Measurements from ENCODE around the gene EEF1B2.
"Not testable (repeated sequence)": the region's sequence is repeated elsewhere in the genome, so short reads cannot be mapped to it uniquely, and the experiment has no call there.

Gene EEF1B2

DNA sequence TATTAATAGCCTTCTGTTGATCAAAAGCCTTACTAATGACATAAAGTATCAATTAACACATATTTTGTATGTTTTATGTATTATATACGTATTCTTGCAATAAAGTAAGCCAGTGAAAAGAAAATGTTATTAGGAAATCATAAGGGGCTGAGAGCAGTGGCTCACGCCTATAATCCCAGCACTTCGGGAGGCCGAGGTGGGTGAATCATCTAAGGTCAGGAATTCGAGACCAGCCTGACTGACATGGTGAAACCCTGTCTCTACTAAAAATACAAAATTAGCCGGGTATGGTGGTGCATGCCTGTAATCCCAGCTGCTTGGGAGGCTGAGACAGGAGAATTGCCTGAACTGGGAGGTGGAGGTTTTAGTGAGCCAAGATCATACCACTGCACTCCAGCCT lies 21.8 kb downstream of the EEF1B2 start:
- H3K36me3 Mint-ChIP-seq; DNase-seq (ENCODE audit: low spot score in 2 of 2); H3K4me3 Mint-ChIP-seq; H3K27ac Mint-ChIP-seq; H3K27me3 Mint-ChIP-seq; H3K4me1 Mint-ChIP-seq; H3K9me3 Mint-ChIP-seq; ATAC-seq (ENCODE audit: low read depth): not testable (repeated sequence)

DNA sequence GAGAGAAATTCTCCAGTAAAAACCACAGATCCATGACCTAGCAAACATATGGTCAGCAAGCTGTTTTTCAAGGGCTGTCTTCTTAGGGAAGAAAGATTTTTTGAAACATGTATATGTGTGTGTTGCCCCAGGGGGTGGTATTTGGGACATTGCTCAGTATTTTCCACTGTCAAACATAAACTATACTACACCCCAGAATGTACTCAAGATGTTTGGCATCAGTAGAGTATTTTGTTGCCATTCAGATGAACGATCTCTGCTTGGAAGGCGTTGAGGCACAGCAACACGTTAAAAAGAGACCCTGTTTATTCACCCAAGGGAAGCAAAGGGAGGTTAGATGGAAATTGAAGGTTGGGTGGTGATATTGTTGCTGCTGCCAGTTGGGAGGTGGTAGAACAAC lies 30.0 kb downstream of the EEF1B2 start:
- DNase-seq (ENCODE audit: low spot score in 2 of 2) (no peak), ATAC-seq (ENCODE audit: low read depth) (no peak)
- H3K27ac Mint-ChIP-seq: no peak overlapping the region
- no peaks in the 10 kb centered on the region for H3K36me3 Mint-ChIP-seq
- peaks cover 6% of the 10 kb centered on the region for H3K27me3 Mint-ChIP-seq
- no peak overlapping the region for H3K4me3 Mint-ChIP-seq
- H3K9me3 Mint-ChIP-seq: no peaks in the 10 kb centered on the region
- peaks cover 2% of the 10 kb centered on the region for H3K4me1 Mint-ChIP-seq

DNA sequence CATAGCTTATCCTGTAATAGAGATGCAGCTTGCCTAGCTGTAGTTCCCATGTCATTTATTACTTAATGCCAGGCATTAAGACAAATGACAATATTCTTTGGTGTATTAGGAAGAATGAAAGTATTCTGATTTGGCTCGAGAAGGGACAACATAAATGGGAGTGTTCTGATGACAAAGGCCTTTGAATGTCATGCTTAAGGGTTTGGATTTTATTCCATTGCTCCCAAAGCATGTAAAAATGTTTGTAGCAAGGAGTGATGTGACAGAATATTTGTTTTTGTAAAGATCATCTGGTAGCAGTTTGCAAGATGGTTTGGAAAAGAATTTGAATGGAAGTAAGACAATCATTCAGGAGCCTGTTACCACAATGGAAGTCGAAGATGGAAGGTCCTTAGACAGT lies 30.4 kb downstream of the EEF1B2 start:
- no peaks in the 10 kb centered on the region for H3K9me3 Mint-ChIP-seq
- ATAC-seq (ENCODE audit: low read depth) (no peak), DNase-seq (ENCODE audit: low spot score in 2 of 2) (no peak)
- no peak overlapping the region for H3K27ac Mint-ChIP-seq
- H3K4me3 Mint-ChIP-seq: no peak overlapping the region
- no peaks in the 10 kb centered on the region for H3K36me3 Mint-ChIP-seq
- peaks cover 8% of the 10 kb centered on the region for H3K27me3 Mint-ChIP-seq
- H3K4me1 Mint-ChIP-seq: peaks cover 2% of the 10 kb centered on the region

DNA sequence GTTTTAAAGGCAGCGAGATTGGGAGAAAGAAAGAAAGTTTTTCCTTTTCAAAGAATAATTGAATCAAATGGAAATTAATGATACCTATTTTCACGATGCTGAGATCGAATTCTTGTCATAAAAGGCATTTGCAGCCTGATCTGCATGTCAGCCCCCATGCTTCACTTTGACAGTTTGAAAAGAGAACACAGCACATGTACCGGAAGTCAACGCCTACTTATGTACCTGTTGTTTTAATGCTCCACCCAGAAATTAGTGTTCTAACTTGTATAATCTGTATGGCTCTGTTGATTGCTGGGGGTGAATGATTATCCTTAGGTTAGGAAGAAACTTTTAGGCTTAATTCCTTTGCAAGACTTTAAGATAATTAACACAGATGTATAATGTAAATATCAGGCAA lies 31.0 kb downstream of the EEF1B2 start:
- H3K36me3 Mint-ChIP-seq: no peaks in the 10 kb centered on the region
- peaks cover 2% of the 10 kb centered on the region for H3K4me1 Mint-ChIP-seq
- H3K27me3 Mint-ChIP-seq: peaks cover 8% of the 10 kb centered on the region
- DNase-seq (ENCODE audit: low spot score in 2 of 2) (no peak), ATAC-seq (ENCODE audit: low read depth) (no peak)
- no peak overlapping the region for H3K4me3 Mint-ChIP-seq
- H3K27ac Mint-ChIP-seq: no peak overlapping the region
- no peaks in the 10 kb centered on the region for H3K9me3 Mint-ChIP-seq

DNA sequence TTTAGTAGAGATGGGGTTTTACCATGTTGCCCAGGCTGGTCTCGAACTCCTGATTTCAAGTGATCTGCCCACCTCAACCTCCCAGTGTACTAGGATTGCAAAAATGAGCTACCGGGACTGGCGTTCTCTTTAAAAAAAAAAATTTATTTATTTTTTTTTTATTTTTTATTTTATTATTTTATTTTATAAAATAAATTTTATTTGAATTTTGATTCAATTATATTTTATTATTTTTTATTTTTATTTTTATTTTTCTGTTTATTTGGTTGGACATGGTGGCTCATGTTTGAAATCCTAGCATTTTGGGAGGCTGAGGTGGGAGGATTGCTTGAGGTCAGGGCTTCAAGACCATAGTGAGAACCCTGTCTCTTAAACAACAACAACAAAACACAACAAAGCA lies 32.5 kb downstream of the EEF1B2 start:
- ATAC-seq (ENCODE audit: low read depth): no peak
- no peak overlapping the region for H3K27ac Mint-ChIP-seq
- H3K4me1 Mint-ChIP-seq: peaks cover 2% of the 10 kb centered on the region
- peaks cover 8% of the 10 kb centered on the region for H3K27me3 Mint-ChIP-seq
- H3K4me3 Mint-ChIP-seq: no peak overlapping the region
- no peaks in the 10 kb centered on the region for H3K36me3 Mint-ChIP-seq
- DNase-seq (ENCODE audit: low spot score in 2 of 2): no peak
- H3K9me3 Mint-ChIP-seq: no peaks in the 10 kb centered on the region

DNA sequence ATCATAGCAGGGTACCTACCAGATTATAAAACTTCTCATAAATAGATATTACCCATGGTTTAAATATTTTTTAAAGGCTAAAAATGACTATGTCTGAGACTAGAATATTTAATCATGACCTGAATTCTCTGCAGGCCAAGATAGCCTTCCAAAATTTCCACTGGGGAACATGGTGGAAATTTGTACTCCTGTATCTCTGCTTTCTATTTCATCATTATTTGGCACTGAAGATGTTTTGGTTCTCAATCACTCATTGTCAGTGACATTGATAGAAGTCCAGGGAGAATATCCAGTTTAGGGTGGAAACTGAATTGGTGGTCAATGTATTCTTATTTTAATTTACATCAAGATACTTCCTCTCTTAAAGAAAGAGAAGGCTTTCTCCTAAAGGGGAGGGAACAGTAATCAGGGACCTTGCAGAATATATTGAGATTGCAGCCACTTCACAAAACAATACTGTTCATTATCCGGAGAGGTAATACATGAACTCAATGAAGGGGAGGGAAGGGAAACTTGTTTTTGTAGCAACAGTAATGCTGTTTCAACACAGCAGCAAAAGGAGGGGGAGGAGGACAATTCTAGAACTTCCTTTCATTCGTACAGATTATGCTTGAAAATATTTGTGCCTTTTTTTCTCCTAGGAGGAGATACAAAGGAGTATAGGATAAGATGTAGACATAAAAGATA lies 34.1 kb downstream of the EEF1B2 start:
- Mint-ChIP-seq H3K27me3 (peaks cover 6% of the 10 kb centered on the region), H3K4me3 (no peak overlapping the region), H3K9me3 (no peaks in the 10 kb centered on the region), H3K36me3 (no peaks in the 10 kb centered on the region), H3K27ac (no peak overlapping the region), H3K4me1 (peaks cover 2% of the 10 kb centered on the region)
- DNase-seq (ENCODE audit: low spot score in 2 of 2) (no peak), ATAC-seq (ENCODE audit: low read depth) (no peak)

DNA sequence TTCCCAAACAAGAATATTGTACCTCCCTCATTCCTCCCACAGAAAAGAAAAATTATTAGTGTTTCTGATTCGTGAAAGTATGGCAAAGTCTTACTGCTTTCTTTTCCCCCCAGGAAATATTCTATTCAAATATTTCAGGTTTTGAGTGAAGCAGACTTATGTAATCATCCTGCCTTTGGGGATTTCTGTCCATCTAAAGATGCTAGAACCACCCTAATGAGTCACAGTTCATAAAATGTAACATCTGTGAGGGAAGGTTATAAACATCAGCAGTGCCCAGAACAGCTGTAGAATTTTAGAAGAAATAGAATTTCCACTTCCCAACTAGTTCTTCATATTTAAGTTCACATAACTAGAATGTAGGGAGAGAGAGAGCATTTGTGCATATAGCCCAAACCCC lies 39.0 kb downstream of the EEF1B2 start:
- peaks cover 8% of the 10 kb centered on the region for H3K27me3 Mint-ChIP-seq
- H3K27ac Mint-ChIP-seq: no peak overlapping the region
- peaks cover 1% of the 10 kb centered on the region for H3K4me1 Mint-ChIP-seq
- no peak overlapping the region for H3K4me3 Mint-ChIP-seq
- DNase-seq (ENCODE audit: low spot score in 2 of 2) (no peak), ATAC-seq (ENCODE audit: low read depth) (no peak)
- no peaks in the 10 kb centered on the region for H3K9me3 Mint-ChIP-seq
- H3K36me3 Mint-ChIP-seq: no peaks in the 10 kb centered on the region

DNA sequence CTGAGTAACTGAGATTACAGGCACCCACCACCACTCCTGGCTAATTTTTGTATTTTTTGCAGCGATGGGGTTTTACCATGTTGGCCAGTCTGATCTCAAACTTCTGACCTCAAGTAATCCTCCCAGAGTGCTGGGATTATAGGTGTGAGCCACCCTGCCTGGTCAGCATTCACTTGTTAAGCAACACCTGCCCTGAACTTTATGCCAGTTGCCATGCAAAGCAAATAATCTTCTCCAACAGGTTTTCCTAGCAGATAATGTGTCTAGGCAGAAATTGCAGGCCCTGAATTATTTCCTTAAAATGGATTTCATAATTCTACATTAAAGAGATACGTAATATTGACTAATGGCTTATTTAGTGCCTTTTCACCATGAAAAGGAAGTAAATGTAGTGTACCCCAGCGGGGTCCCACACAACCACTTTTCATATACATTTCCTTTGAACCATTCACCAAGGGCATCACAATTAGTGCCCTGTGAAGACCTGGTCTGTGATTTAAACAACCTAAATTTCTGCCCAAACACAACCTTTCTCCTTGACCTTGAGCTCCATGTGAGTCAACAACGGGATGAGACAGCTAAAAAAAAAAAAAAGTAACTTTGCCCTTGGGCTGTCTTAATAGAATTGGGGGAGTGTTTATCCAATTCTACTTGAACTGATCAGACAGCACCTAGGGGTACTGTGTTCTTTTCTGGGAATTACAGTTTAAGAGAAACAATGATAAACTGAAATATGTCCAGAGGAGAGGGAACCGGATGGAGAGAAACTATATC lies 41.6 kb downstream of the EEF1B2 start:
- DNase-seq (ENCODE audit: low spot score in 2 of 2) (no peak), ATAC-seq (ENCODE audit: low read depth) (no peak)
- no peak overlapping the region for H3K4me3 Mint-ChIP-seq
- H3K27me3 Mint-ChIP-seq: peaks cover 5% of the 10 kb centered on the region
- peaks cover 2% of the 10 kb centered on the region for H3K4me1 Mint-ChIP-seq
- no peaks in the 10 kb centered on the region for H3K36me3 Mint-ChIP-seq
- H3K9me3 Mint-ChIP-seq: no peaks in the 10 kb centered on the region
- no peak overlapping the region for H3K27ac Mint-ChIP-seq

DNA sequence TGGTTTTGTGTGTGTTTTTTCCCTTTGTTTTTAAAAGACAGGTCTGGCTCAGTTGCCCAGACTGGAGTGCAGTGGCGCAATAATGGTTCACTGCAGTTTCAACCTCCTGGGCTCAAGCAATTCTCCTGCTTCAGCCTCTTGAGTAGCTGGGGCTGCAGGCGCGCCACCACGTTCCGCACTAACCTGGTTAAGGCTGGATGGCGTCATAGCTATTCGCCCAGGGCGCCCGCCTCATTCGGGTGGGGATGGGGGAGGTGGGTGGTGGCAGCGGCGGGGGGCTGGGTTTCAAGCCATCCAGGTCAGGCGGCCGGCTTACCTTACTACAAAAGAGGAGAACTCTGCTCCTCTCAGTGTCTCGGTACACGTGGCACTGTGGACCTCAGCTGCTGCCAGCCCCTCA lies 42.8 kb downstream of the EEF1B2 start:
- H3K4me3 Mint-ChIP-seq: no peak overlapping the region
- H3K27me3 Mint-ChIP-seq: peaks cover 5% of the 10 kb centered on the region

DNA sequence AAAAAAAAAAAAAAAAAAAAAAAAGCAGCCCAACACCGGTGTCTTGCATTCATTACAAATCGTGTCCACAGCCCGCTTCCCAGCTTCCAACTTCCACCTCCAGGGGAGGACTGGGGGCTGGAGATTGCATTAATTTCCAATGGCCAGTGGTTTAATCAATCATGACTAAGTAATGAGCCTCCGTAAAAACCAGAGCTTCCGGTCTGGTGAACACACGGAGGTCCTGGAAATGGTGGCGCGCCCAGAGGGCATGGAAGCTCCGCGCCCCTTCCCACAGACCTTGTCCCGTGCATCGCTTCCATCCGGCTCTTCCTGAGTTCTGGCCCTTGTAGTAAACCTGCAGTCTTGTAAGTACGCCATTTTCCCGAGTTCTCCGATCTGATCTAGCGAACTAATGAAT lies 43.6 kb downstream of the EEF1B2 start:
- peaks cover 5% of the 10 kb centered on the region for H3K27me3 Mint-ChIP-seq
- H3K9me3 Mint-ChIP-seq: no peaks in the 10 kb centered on the region
- H3K4me3 Mint-ChIP-seq: no peak overlapping the region
- no peak overlapping the region for H3K27ac Mint-ChIP-seq
- no peaks in the 10 kb centered on the region for H3K36me3 Mint-ChIP-seq
- H3K4me1 Mint-ChIP-seq: peaks cover 2% of the 10 kb centered on the region
- DNase-seq (ENCODE audit: low spot score in 2 of 2): no peak
- no peak for ATAC-seq (ENCODE audit: low read depth)

More for the DNA sequence above, 42.8 kb downstream of the EEF1B2 start:
- no peak overlapping the region for H3K27ac Mint-ChIP-seq
- peaks cover 2% of the 10 kb centered on the region for H3K4me1 Mint-ChIP-seq
- no peaks in the 10 kb centered on the region for H3K9me3 Mint-ChIP-seq
- no peaks in the 10 kb centered on the region for H3K36me3 Mint-ChIP-seq
- no peak for ATAC-seq (ENCODE audit: low read depth)
- DNase-seq (ENCODE audit: low spot score in 2 of 2): no peak

DNA sequence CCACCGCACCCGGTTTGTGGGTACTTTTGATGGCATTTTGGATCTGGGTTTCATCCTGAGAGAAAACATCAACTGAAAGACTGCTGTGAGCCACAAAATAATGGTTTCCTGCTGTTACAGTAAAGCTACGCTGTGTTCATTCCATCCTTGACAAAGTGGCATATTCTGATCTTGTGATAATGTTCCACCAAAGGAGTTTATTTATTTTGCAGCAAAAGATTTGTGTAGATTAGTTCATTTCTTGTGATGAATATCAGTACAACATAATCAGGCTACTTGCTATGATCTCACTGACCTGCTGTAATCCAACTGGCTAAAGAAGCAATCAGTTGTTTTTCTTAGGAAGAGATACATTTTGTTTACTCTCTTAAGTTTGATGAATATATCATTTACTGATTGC lies 45.0 kb downstream of the EEF1B2 start:
- Mint-ChIP-seq H3K4me1 (peaks cover 2% of the 10 kb centered on the region), H3K4me3 (no peak overlapping the region), H3K27me3 (peaks cover 4% of the 10 kb centered on the region), H3K9me3 (no peaks in the 10 kb centered on the region), H3K36me3 (no peaks in the 10 kb centered on the region), H3K27ac (no peak overlapping the region)
- ATAC-seq (ENCODE audit: low read depth) (no peak), DNase-seq (ENCODE audit: low spot score in 2 of 2) (no peak)

DNA sequence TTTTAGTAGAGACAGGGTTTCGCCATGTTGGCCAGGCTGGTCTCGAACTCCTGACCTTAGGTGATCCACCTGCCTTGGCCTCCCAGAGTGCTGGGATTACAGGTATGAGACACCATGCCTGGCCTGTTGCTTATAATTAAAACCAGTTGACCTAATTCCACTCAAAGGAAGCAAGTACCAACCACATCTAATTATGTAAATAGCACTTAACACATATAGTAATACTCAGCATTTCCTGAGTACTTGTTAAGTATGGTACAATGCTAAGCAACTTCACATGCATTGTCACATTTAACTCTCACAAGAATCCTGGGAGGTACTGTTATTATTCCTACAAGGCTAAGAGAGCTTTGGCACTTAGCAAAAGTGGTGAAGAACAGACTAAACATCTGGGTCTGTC lies 47.6 kb downstream of the EEF1B2 start:
- not testable (repeated sequence) for H3K36me3 Mint-ChIP-seq; H3K27ac Mint-ChIP-seq; H3K4me3 Mint-ChIP-seq; ATAC-seq (ENCODE audit: low read depth); DNase-seq (ENCODE audit: low spot score in 2 of 2); H3K27me3 Mint-ChIP-seq; H3K9me3 Mint-ChIP-seq; H3K4me1 Mint-ChIP-seq

DNA sequence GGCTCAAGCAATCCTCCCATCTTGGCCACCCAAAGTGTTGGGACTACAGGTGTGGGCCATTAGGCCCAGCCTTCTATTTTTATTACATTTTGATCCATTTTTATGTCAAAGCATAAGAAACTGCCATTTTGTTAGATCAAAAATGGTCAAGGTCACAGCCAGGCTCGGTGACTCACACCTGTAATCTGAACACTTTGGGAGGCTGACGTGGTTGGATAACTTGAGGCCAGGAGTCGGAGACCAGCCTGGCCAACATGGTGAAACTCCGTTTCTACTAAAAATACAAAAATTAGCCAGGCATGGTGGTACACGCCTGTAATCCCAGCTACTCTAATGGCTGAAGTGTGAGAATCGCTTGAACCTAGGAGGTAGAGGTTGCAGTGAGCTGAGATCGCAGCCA lies 49.2 kb downstream of the EEF1B2 start:
- no peak for ATAC-seq (ENCODE audit: low read depth)
- no peak for DNase-seq (ENCODE audit: low spot score in 2 of 2)
- Mint-ChIP-seq H3K27ac (no peak overlapping the region), H3K4me3 (no peak overlapping the region), H3K9me3 (no peaks in the 10 kb centered on the region), H3K4me1 (no peaks in the 10 kb centered on the region), H3K27me3 (no peaks in the 10 kb centered on the region), H3K36me3 (no peaks in the 10 kb centered on the region)

DNA sequence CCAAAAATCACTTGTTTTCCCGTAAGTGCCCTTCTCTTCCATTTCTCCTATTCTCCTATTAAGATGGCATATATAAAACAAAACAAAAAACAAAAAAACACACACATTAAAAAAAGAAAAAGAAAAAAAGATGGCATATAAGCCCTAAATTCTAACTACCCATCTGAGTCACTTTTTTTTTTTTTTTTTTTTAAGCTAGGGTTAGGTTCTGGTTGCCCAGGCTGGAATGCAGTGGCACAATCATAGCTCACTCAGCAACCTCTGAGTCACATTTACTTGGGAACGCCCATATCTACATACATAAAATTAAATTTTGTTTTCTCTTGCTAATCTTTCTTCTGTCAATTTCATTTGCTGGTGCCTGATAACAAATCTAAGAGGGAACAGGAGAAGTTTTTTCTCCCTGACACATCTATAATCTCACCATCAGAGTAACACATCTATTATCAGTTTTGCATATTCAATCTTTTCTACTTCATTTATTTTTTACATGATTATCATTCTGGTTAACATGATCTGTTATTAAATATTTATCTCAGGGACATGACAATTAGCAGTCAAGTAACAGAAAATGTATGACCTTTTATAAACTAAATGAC lies 52.1 kb downstream of the EEF1B2 start:
- Mint-ChIP-seq H3K27ac (no peak overlapping the region), H3K27me3 (peaks cover 4% of the 10 kb centered on the region), H3K4me1 (no peaks in the 10 kb centered on the region), H3K4me3 (no peak overlapping the region), H3K9me3 (no peaks in the 10 kb centered on the region), H3K36me3 (no peaks in the 10 kb centered on the region)
- ATAC-seq (ENCODE audit: low read depth) (no peak), DNase-seq (ENCODE audit: low spot score in 2 of 2) (no peak)

Measured in memory B cell (primary cell).